Measurements from ENCODE around the gene FUT8. TPM values are rescaled to one million over a fixed set of nuclear protein-coding genes. Genes with fewer than 3 reads are reported as not detected.

The FUT8 gene
- total RNA-seq, 1 donor from 2014 or later, result 26.1 TPM

DNA sequence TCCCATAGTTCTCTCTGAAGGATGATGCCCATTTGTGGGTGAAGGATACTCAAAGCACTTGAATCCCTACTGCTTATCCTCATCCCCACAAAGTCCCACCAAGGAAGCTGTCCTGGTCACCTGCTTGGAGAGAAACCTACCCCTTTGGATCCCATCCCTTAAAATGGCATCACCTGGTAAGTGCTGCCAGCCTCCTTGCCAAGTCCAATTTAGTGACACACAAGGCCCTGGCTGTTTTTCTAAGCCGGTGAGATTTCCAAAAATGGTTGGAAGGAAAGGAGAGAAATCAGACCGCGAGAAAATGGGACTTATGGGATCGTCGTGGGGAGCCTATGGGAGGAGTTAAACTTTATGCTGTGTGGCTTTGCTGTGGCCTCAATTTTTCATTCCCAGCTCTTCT is 358.2 kb downstream of the FUT8 start:
- no peaks in the 10 kb centered on the region for H3K4me1 ChIP-seq (ENCODE audit: control insufficient read depth in 3 of 3, insufficient read depth in 3 of 3, low read length in 3 of 3)
- H3K9me3 ChIP-seq (ENCODE audit: control insufficient read depth in 3 of 3, low read length in 3 of 3), result no peaks in the 10 kb centered on the region
- no peak overlapping the region for H3K27ac ChIP-seq (ENCODE audit: low read depth, low read length)
- no peak overlapping the region for H3K9ac ChIP-seq (ENCODE audit: low read depth in 1 of 3, low read length in 3 of 3)
- H3K36me3 ChIP-seq (ENCODE audit: control insufficient read depth in 3 of 3, insufficient read depth in 3 of 3, low read length in 3 of 3), result no peaks in the 10 kb centered on the region
- H3K4me3 ChIP-seq (ENCODE audit: low read length in 3 of 3), result no peak overlapping the region
- H3K27me3 ChIP-seq (ENCODE audit: control insufficient read depth in 3 of 3, insufficient read depth in 3 of 3, low read length in 3 of 3), result no peaks in the 10 kb centered on the region

DNA sequence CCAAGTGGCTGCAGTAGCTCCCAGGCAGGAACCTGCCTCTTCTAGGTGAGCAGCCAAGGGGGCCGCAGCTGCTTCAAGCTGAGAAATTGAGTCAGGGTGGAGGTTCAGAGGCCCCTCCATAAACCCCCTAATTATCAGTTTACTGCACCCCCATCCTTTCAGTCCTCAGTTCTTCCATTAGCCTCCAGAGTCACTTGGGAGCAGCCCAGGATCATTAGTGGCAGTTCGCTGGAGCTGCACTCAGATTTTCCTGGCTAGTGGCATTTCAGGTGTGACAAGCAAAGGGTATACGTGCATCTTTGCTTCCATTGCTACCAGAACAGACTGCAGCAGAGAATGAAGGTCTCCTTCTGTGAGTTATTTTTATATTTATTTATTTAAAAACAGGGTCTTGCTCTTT is 358.7 kb downstream of the FUT8 start:
- Histone ChIP-seq H3K4me3 (ENCODE audit: low read length in 3 of 3) (no peak overlapping the region), H3K9me3 (ENCODE audit: control insufficient read depth in 3 of 3, low read length in 3 of 3) (no peaks in the 10 kb centered on the region), H3K27ac (ENCODE audit: low read depth, low read length) (no peak overlapping the region), H3K36me3 (ENCODE audit: control insufficient read depth in 3 of 3, insufficient read depth in 3 of 3, low read length in 3 of 3) (no peaks in the 10 kb centered on the region), H3K4me1 (ENCODE audit: control insufficient read depth in 3 of 3, insufficient read depth in 3 of 3, low read length in 3 of 3) (no peaks in the 10 kb centered on the region), H3K9ac (ENCODE audit: low read depth in 1 of 3, low read length in 3 of 3) (no peak overlapping the region), H3K27me3 (ENCODE audit: control insufficient read depth in 3 of 3, insufficient read depth in 3 of 3, low read length in 3 of 3) (no peaks in the 10 kb centered on the region)

- no peaks in the 10 kb centered on the region for H3K9me3 ChIP-seq (ENCODE audit: control insufficient read depth in 3 of 3, low read length in 3 of 3)
- no peaks in the 10 kb centered on the region for H3K36me3 ChIP-seq (ENCODE audit: control insufficient read depth in 3 of 3, insufficient read depth in 3 of 3, low read length in 3 of 3)
- no peak overlapping the region for H3K9ac ChIP-seq (ENCODE audit: low read depth in 1 of 3, low read length in 3 of 3)
- no peak overlapping the region for H3K4me3 ChIP-seq (ENCODE audit: low read length in 3 of 3)
- H3K27ac ChIP-seq (ENCODE audit: low read depth, low read length), result no peak overlapping the region
- H3K4me1 ChIP-seq (ENCODE audit: control insufficient read depth in 3 of 3, insufficient read depth in 3 of 3, low read length in 3 of 3), result no peaks in the 10 kb centered on the region
- H3K27me3 ChIP-seq (ENCODE audit: control insufficient read depth in 3 of 3, insufficient read depth in 3 of 3, low read length in 3 of 3), result no peaks in the 10 kb centered on the region
These were observed 359.9 kb downstream of the FUT8 start for GRCh38 chr14:65772466-65772865.

DNA sequence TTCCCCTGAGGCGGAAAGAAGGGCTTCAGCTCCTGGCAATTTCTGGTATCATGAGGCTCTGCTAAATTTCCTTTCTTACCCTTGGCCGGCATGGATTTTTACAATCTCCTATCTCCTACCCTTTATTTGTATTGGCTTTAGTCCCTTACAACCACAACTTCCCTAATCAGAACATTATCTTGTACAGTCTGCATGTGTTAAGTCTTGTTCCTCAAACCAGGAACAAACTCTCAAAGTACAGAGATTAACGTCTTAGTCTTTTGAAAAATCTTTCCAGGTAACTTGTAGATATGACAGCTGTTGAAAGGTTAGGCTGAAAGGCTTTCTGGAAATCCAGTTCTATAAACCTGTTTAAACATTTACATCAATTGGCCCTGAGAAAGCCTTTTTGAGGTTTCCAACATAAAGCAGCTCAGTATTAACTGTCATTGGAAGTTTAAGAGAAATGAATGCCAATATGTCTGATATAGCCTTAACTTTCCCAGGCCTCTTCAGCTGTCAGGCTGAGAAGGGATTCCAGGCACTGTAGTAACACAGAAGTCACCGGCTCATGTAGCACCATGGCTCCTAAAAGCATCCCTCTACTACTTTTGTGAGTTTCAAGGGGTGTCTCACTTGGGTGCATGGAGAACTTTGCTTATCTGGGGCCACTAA is 360.5 kb downstream of the FUT8 start:
- no peak overlapping the region for H3K4me3 ChIP-seq (ENCODE audit: low read length in 3 of 3)
- no peak overlapping the region for H3K27ac ChIP-seq (ENCODE audit: low read depth, low read length)
- no peak overlapping the region for H3K9ac ChIP-seq (ENCODE audit: low read depth in 1 of 3, low read length in 3 of 3)
- no peaks in the 10 kb centered on the region for H3K4me1 ChIP-seq (ENCODE audit: control insufficient read depth in 3 of 3, insufficient read depth in 3 of 3, low read length in 3 of 3)
- H3K9me3 ChIP-seq (ENCODE audit: control insufficient read depth in 3 of 3, low read length in 3 of 3), result no peaks in the 10 kb centered on the region
- no peaks in the 10 kb centered on the region for H3K36me3 ChIP-seq (ENCODE audit: control insufficient read depth in 3 of 3, insufficient read depth in 3 of 3, low read length in 3 of 3)
- no peaks in the 10 kb centered on the region for H3K27me3 ChIP-seq (ENCODE audit: control insufficient read depth in 3 of 3, insufficient read depth in 3 of 3, low read length in 3 of 3)

DNA sequence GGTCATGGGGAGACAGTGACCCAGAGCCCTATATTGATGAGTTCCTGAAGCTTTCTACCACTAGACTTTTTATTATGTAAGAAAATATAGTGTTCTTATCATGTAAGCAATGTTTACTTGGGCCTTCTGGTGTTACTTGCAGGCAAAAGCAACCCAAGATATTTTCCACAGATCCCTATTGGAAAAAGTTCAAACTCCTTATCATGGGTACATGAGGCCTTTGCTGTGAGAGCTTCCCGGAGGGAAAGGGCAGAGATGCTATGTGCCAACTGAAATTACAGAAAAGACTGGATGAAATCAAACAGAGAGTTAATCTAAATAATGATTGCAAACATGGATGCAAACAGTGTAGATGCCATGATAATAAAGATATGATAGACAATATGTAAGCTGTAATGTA is 361.5 kb downstream of the FUT8 start:
- Histone ChIP-seq H3K9me3 (ENCODE audit: control insufficient read depth in 3 of 3, low read length in 3 of 3) (no peaks in the 10 kb centered on the region), H3K36me3 (ENCODE audit: control insufficient read depth in 3 of 3, insufficient read depth in 3 of 3, low read length in 3 of 3) (no peaks in the 10 kb centered on the region), H3K27me3 (ENCODE audit: control insufficient read depth in 3 of 3, insufficient read depth in 3 of 3, low read length in 3 of 3) (no peaks in the 10 kb centered on the region), H3K27ac (ENCODE audit: low read depth, low read length) (no peak overlapping the region), H3K9ac (ENCODE audit: low read depth in 1 of 3, low read length in 3 of 3) (no peak overlapping the region), H3K4me1 (ENCODE audit: control insufficient read depth in 3 of 3, insufficient read depth in 3 of 3, low read length in 3 of 3) (no peaks in the 10 kb centered on the region), H3K4me3 (ENCODE audit: low read length in 3 of 3) (no peak overlapping the region)

GRCh38 chr14:65776193-65776852 is 363.8 kb downstream of the FUT8 start:
- Histone ChIP-seq H3K27me3 (ENCODE audit: control insufficient read depth in 3 of 3, insufficient read depth in 3 of 3, low read length in 3 of 3) (no peaks in the 10 kb centered on the region), H3K4me1 (ENCODE audit: control insufficient read depth in 3 of 3, insufficient read depth in 3 of 3, low read length in 3 of 3) (no peaks in the 10 kb centered on the region), H3K36me3 (ENCODE audit: control insufficient read depth in 3 of 3, insufficient read depth in 3 of 3, low read length in 3 of 3) (no peaks in the 10 kb centered on the region), H3K4me3 (ENCODE audit: low read length in 3 of 3) (no peak overlapping the region), H3K9me3 (ENCODE audit: control insufficient read depth in 3 of 3, low read length in 3 of 3) (no peaks in the 10 kb centered on the region), H3K9ac (ENCODE audit: low read depth in 1 of 3, low read length in 3 of 3) (no peak overlapping the region), H3K27ac (ENCODE audit: low read depth, low read length) (no peak overlapping the region)

DNA sequence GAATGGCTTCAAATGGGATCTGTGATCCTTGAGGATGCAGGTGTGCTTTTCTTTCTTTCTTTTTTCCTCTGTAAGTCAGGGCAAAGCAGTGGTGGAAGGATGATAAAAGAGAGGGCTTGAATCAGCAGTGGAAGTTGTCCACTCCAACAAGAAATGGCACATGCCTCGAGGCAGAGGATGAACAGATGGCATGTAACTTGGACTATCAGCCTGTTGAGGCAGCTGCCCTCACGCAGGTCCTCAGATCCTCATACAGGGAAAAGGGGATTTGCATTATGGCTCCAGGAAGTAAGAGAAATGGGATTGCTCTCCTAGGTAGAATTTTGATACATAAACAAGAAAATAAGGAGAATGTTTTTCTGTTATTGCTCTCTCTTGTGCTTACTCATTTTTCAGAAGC is 368.0 kb downstream of the FUT8 start:
- Histone ChIP-seq H3K27me3 (ENCODE audit: control insufficient read depth in 3 of 3, insufficient read depth in 3 of 3, low read length in 3 of 3) (no peaks in the 10 kb centered on the region), H3K36me3 (ENCODE audit: control insufficient read depth in 3 of 3, insufficient read depth in 3 of 3, low read length in 3 of 3) (no peaks in the 10 kb centered on the region), H3K9ac (ENCODE audit: low read depth in 1 of 3, low read length in 3 of 3) (no peak overlapping the region), H3K9me3 (ENCODE audit: control insufficient read depth in 3 of 3, low read length in 3 of 3) (no peaks in the 10 kb centered on the region), H3K4me1 (ENCODE audit: control insufficient read depth in 3 of 3, insufficient read depth in 3 of 3, low read length in 3 of 3) (no peaks in the 10 kb centered on the region), H3K27ac (ENCODE audit: low read depth, low read length) (no peak overlapping the region), H3K4me3 (ENCODE audit: low read length in 3 of 3) (no peak overlapping the region)

- Histone ChIP-seq H3K9me3 (ENCODE audit: control insufficient read depth in 3 of 3, low read length in 3 of 3) (no peaks in the 10 kb centered on the region), H3K27me3 (ENCODE audit: control insufficient read depth in 3 of 3, insufficient read depth in 3 of 3, low read length in 3 of 3) (no peaks in the 10 kb centered on the region), H3K4me1 (ENCODE audit: control insufficient read depth in 3 of 3, insufficient read depth in 3 of 3, low read length in 3 of 3) (no peaks in the 10 kb centered on the region), H3K4me3 (ENCODE audit: low read length in 3 of 3) (no peak overlapping the region), H3K36me3 (ENCODE audit: control insufficient read depth in 3 of 3, insufficient read depth in 3 of 3, low read length in 3 of 3) (no peaks in the 10 kb centered on the region), H3K27ac (ENCODE audit: low read depth, low read length) (no peak overlapping the region), H3K9ac (ENCODE audit: low read depth in 1 of 3, low read length in 3 of 3) (no peak overlapping the region)
These were observed 370.6 kb downstream of the FUT8 start for GRCh38 chr14:65783101-65783500.

DNA sequence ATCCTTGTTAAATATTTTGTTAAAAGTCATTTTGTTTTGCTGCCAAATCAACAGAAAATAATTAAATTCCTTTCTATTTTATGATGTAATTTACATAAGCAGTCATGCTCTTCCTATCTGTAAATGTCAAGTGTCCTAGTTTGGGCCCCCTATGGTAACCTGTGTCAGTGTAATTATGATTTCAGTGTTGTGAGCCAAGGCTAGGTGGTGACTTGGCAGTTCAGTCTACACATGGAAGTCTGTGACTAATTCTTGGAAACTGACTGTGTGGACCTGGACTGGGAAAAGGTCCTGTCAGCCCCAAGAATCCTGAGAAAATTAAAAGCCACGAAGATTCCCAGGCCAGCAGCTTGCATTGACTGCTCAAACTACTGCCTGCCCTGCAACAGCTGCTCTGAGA is 371.0 kb downstream of the FUT8 start:
- Histone ChIP-seq H3K9ac (ENCODE audit: low read depth in 1 of 3, low read length in 3 of 3) (no peak overlapping the region), H3K4me1 (ENCODE audit: control insufficient read depth in 3 of 3, insufficient read depth in 3 of 3, low read length in 3 of 3) (no peaks in the 10 kb centered on the region), H3K9me3 (ENCODE audit: control insufficient read depth in 3 of 3, low read length in 3 of 3) (no peaks in the 10 kb centered on the region), H3K36me3 (ENCODE audit: control insufficient read depth in 3 of 3, insufficient read depth in 3 of 3, low read length in 3 of 3) (no peaks in the 10 kb centered on the region), H3K27me3 (ENCODE audit: control insufficient read depth in 3 of 3, insufficient read depth in 3 of 3, low read length in 3 of 3) (no peaks in the 10 kb centered on the region), H3K27ac (ENCODE audit: low read depth, low read length) (no peak overlapping the region), H3K4me3 (ENCODE audit: low read length in 3 of 3) (no peak overlapping the region)

DNA sequence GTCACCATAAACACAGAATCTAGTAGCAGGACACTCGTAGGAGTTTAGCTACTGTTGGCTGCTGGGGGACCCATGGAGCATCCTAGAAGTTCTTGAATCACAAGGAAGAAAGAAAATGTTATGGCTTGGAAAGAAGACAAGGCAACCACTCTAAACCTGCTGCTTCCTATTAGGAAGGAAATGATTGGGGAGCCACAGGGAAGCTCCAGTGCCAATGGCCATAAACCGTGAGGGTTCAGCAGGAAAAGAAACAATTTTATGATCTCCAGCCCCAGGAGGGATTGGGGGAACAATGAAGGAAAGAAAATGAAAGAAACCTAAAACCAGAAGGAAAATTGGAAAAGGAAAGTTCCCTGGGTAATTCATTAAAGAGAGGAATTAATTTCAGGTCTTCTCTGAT is 372.0 kb downstream of the FUT8 start:
- Histone ChIP-seq H3K27ac (ENCODE audit: low read depth, low read length) (no peak overlapping the region), H3K9ac (ENCODE audit: low read depth in 1 of 3, low read length in 3 of 3) (no peak overlapping the region), H3K27me3 (ENCODE audit: control insufficient read depth in 3 of 3, insufficient read depth in 3 of 3, low read length in 3 of 3) (peaks cover 0 to 4% (median 1%) of the 10 kb centered on the region in 3 donors), H3K4me1 (ENCODE audit: control insufficient read depth in 3 of 3, insufficient read depth in 3 of 3, low read length in 3 of 3) (no peaks in the 10 kb centered on the region), H3K4me3 (ENCODE audit: low read length in 3 of 3) (no peak overlapping the region), H3K36me3 (ENCODE audit: control insufficient read depth in 3 of 3, insufficient read depth in 3 of 3, low read length in 3 of 3) (no peaks in the 10 kb centered on the region), H3K9me3 (ENCODE audit: control insufficient read depth in 3 of 3, low read length in 3 of 3) (no peaks in the 10 kb centered on the region)
